Measurements from ENCODE around the gene WDR70.

WDR70 gene

DNA sequence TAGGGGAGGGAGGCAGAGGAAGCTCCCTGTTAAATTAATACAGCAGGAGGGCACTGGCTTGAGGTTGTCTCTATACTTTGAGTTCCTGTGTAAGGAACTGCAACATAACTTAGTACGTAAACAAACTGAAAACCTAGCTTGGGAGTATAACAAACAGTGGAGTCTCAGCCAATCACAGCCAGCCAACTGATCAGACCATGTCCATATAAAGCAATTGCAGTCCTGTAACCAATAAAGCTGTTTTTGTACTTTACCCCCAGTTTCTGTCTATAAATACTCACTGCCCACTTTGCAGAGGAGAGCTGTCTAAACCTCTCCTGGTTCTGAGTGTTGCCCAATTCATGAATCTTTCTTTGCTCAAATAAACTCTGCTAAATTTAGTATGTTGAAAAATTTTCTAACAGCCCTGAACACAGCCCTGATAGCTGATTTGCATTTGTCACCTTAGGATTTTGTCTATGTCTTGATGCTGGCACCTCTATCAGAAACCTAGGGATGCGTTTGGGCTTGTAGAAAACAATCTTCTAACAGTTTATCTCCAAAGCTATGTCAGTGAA lies 420.8 kb downstream of the WDR70 start:
- TF ChIP-seq, protein P1, sequence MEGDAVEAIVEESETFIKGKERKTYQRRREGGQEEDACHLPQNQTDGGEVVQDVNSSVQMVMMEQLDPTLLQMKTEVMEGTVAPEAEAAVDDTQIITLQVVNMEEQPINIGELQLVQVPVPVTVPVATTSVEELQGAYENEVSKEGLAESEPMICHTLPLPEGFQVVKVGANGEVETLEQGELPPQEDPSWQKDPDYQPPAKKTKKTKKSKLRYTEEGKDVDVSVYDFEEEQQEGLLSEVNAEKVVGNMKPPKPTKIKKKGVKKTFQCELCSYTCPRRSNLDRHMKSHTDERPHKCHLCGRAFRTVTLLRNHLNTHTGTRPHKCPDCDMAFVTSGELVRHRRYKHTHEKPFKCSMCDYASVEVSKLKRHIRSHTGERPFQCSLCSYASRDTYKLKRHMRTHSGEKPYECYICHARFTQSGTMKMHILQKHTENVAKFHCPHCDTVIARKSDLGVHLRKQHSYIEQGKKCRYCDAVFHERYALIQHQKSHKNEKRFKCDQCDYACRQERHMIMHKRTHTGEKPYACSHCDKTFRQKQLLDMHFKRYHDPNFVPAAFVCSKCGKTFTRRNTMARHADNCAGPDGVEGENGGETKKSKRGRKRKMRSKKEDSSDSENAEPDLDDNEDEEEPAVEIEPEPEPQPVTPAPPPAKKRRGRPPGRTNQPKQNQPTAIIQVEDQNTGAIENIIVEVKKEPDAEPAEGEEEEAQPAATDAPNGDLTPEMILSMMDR (IDR thresholded peaks at IDR 0.05): no peak

DNA sequence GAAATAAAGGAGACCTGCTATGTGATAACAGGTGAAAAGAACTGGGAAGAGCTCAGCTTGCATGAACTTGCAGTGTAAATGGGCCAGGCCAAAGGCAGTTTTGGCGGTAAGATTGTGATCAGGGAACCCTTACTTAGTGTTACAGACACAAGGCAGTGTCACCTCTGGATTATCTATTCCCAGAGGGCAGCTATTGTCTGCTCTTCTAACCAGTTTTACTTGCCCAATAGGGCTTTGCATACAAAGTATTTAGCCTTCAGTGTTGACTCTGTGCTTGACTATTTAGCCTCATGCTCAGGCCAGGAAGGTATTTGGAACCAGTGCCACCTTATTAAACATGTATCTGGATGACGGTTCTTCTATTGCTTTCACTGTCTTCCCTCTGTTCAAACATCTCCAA lies 422.4 kb downstream of the WDR70 start:
- TF ChIP-seq, protein P1 (IDR thresholded peaks at IDR 0.05): no peak

All from LNCAP (cell line).